Activated naive CD4-positive, alpha-beta T cell treated with anti-CD3 and anti-CD28 coated beads for 36 hours (primary cell): ENCODE data around the gene EVA1C. TPM values are rescaled to one million over a fixed set of nuclear protein-coding genes. Genes with fewer than 3 reads are reported as not detected.

Experiments
- CTCF ChIA-PET: fragments of 350-600 bp; sonication (Branson Sonifier 250); formaldehyde crosslinking; loops from one replicate; lab custom pipeline; 2021; ENCODE audit warnings: antibody characterized with exemption; lab: Charles Lee
- DNase-seq: peaks from one replicate; pipeline ENCODE4 v3.0.0-alpha.2; 2020
- H3K27ac Mint-ChIP-seq: one replicate; pipeline ENCODE4 v1.8.0; 2021; ENCODE audit warnings: mild to moderate bottlenecking, mixed read lengths
- H3K27me3 Mint-ChIP-seq: one replicate; pipeline ENCODE4 v1.8.0; 2021; ENCODE audit warnings: low read depth, mixed read lengths
- H3K36me3 Mint-ChIP-seq: one replicate; pipeline ENCODE4 v1.8.0; 2021; ENCODE audit warnings: low read depth, mixed read lengths
- H3K4me1 Mint-ChIP-seq: one replicate; pipeline ENCODE4 v1.8.0; 2021; ENCODE audit warnings: low read depth, mixed read lengths
- H3K4me3 Mint-ChIP-seq: one replicate; pipeline ENCODE4 v1.8.0; 2021; ENCODE audit warnings: mild to moderate bottlenecking, moderate library complexity, mixed read lengths
- H3K9me3 Mint-ChIP-seq: one replicate; pipeline ENCODE4 v1.8.0; 2021; ENCODE audit warnings: mixed read lengths
- intact Hi-C: fragments of 100-400 bp; cut with micrococcal nuclease; formaldehyde crosslinking; loops from one replicate; pipeline ENCODE4 v1.15.1; 2023
- total RNA-seq, 2 experiments: library from RNA; stranded (reverse); gene quantifications; one replicate each; pipeline ENCODE4 v1.2.3, GENCODE V29; 2021

The EVA1C gene
- total RNA-seq, 2 experiments from 2014 or later: 5.3 to 5.9 TPM

- H3K4me1 Mint-ChIP-seq: no peaks in the 10 kb centered on the region
- no peak for DNase-seq
- CTCF ChIA-PET: interaction anchor here (0.6 to 0.7 kb wide), 3 partner anchors 236 to 463 kb away, joined by 3 to 7 read pairs (median 4); no protein-coding TSS in a partner anchor
- intact Hi-C loops: no loop called here
- H3K27ac Mint-ChIP-seq: no peak overlapping the region
- H3K27me3 Mint-ChIP-seq: no peaks in the 10 kb centered on the region
- H3K9me3 Mint-ChIP-seq: no peaks in the 10 kb centered on the region
- no peak overlapping the region for H3K4me3 Mint-ChIP-seq
- H3K36me3 Mint-ChIP-seq: peaks cover 8% of the 10 kb centered on the region
Measured at GRCh38 chr21:32472890-32473765, 60.6 kb downstream of the EVA1C start.

- Mint-ChIP-seq H3K27ac (no peak overlapping the region), H3K27me3 (no peaks in the 10 kb centered on the region), H3K36me3 (peaks cover 4% of the 10 kb centered on the region), H3K9me3 (no peaks in the 10 kb centered on the region), H3K4me1 (no peaks in the 10 kb centered on the region), H3K4me3 (no peak overlapping the region)
- CTCF ChIA-PET: no interaction called here
- no peak for DNase-seq
- intact Hi-C loops: no loop called here
Measured at GRCh38 chr21:32474179-32475059, 61.9 kb downstream of the EVA1C start.

- no peaks in the 10 kb centered on the region for H3K9me3 Mint-ChIP-seq
- H3K4me3 Mint-ChIP-seq: no peak overlapping the region
- no peak for DNase-seq
- no peaks in the 10 kb centered on the region for H3K27me3 Mint-ChIP-seq
- CTCF ChIA-PET: interaction anchor here (0.8 kb wide), 1 partner anchor 72 kb away, joined by 3 read pairs; no protein-coding TSS in a partner anchor
- H3K27ac Mint-ChIP-seq: no peak overlapping the region
- peaks cover 3% of the 10 kb centered on the region for H3K36me3 Mint-ChIP-seq
- H3K4me1 Mint-ChIP-seq: no peaks in the 10 kb centered on the region
- intact Hi-C loops: no loop called here
Measured at GRCh38 chr21:32475162-32475812, 62.8 kb downstream of the EVA1C start.

- DNase-seq: no peak
- Mint-ChIP-seq H3K4me1 (no peaks in the 10 kb centered on the region), H3K4me3 (no peak overlapping the region), H3K27ac (no peak overlapping the region), H3K27me3 (no peaks in the 10 kb centered on the region), H3K36me3 (peaks cover 4% of the 10 kb centered on the region), H3K9me3 (no peaks in the 10 kb centered on the region)
- intact Hi-C loops: no loop called here
- CTCF ChIA-PET: no interaction called here
Measured at GRCh38 chr21:32476661-32477423, 64.3 kb downstream of the EVA1C start.

GRCh38 chr21:32477424-32477745 is 64.9 kb downstream of the EVA1C start:
- intact Hi-C loops: no loop called here
- Mint-ChIP-seq H3K9me3 (no peaks in the 10 kb centered on the region), H3K27me3 (no peaks in the 10 kb centered on the region), H3K27ac (no peak overlapping the region), H3K36me3 (peaks cover 4% of the 10 kb centered on the region), H3K4me1 (no peaks in the 10 kb centered on the region), H3K4me3 (no peak overlapping the region)
- no peak for DNase-seq
- CTCF ChIA-PET: no interaction called here

GRCh38 chr21:32481875-32482408 is 69.4 kb downstream of the EVA1C start:
- no peak for DNase-seq
- intact Hi-C loops: no loop called here
- CTCF ChIA-PET: interaction anchor here (0.6 to 0.9 kb wide), 2 partner anchors 12 to 387 kb away, joined by 3 to 4 read pairs; no protein-coding TSS in a partner anchor
- H3K4me1 Mint-ChIP-seq: no peaks in the 10 kb centered on the region
- no peak overlapping the region for H3K4me3 Mint-ChIP-seq
- H3K36me3 Mint-ChIP-seq: peaks cover 8% of the 10 kb centered on the region
- H3K27me3 Mint-ChIP-seq: no peaks in the 10 kb centered on the region
- H3K27ac Mint-ChIP-seq: no peak overlapping the region
- no peaks in the 10 kb centered on the region for H3K9me3 Mint-ChIP-seq

- H3K36me3 Mint-ChIP-seq: peaks cover 8% of the 10 kb centered on the region
- H3K27ac Mint-ChIP-seq: no peak overlapping the region
- no peaks in the 10 kb centered on the region for H3K9me3 Mint-ChIP-seq
- H3K27me3 Mint-ChIP-seq: no peaks in the 10 kb centered on the region
- H3K4me3 Mint-ChIP-seq: no peak overlapping the region
- H3K4me1 Mint-ChIP-seq: no peaks in the 10 kb centered on the region
- no peak for DNase-seq
- intact Hi-C loops: no loop called here
- CTCF ChIA-PET: no interaction called here
Measured at GRCh38 chr21:32482565-32483292, 70.2 kb downstream of the EVA1C start.

- CTCF ChIA-PET: no interaction called here
- H3K9me3 Mint-ChIP-seq: no peaks in the 10 kb centered on the region
- H3K36me3 Mint-ChIP-seq: peaks cover 8% of the 10 kb centered on the region
- intact Hi-C loops: no loop called here
- no peak overlapping the region for H3K27ac Mint-ChIP-seq
- no peaks in the 10 kb centered on the region for H3K4me1 Mint-ChIP-seq
- no peaks in the 10 kb centered on the region for H3K27me3 Mint-ChIP-seq
- no peak overlapping the region for H3K4me3 Mint-ChIP-seq
- no peak for DNase-seq
Measured at GRCh38 chr21:32483293-32483595, 70.7 kb downstream of the EVA1C start.

GRCh38 chr21:32484706-32485380 is 72.3 kb downstream of the EVA1C start:
- intact Hi-C loops: no loop called here
- H3K4me1 Mint-ChIP-seq: no peaks in the 10 kb centered on the region
- no peak for DNase-seq
- H3K27me3 Mint-ChIP-seq: no peaks in the 10 kb centered on the region
- CTCF ChIA-PET: no interaction called here
- H3K9me3 Mint-ChIP-seq: no peaks in the 10 kb centered on the region
- peak overlapping the region; percentile 48 for H3K27ac Mint-ChIP-seq
- no peak overlapping the region for H3K4me3 Mint-ChIP-seq
- H3K36me3 Mint-ChIP-seq: peaks cover 12% of the 10 kb centered on the region

GRCh38 chr21:32492376-32492775 is 79.9 kb downstream of the EVA1C start:
- H3K4me1 Mint-ChIP-seq: peaks cover 2% of the 10 kb centered on the region
- intact Hi-C loops: loop anchor here (2.0 to 5.0 kb wide), 2 partner anchors 75 to 80 kb away; partner anchors contain the start of gene EVA1C
- peaks cover 16% of the 10 kb centered on the region for H3K36me3 Mint-ChIP-seq
- H3K27ac Mint-ChIP-seq: no peak overlapping the region
- CTCF ChIA-PET: no interaction called here
- no peak for DNase-seq
- no peak overlapping the region for H3K4me3 Mint-ChIP-seq
- H3K9me3 Mint-ChIP-seq: no peaks in the 10 kb centered on the region
- no peaks in the 10 kb centered on the region for H3K27me3 Mint-ChIP-seq
